Body of pancreas (tissue), 4 donors: ENCODE measurements around the gene HERC5.

Experiments used
- POLR2A ChIP-seq, 3 donors: fragments of 450-650 bp; IDR thresholded peaks; one replicate each; pipeline ENCODE4 v1.6.1; 2016; ENCODE audit warnings: antibody characterized with exemption in 3 of 3, mild to moderate bottlenecking in 2 of 3
- TF ChIP-seq, protein P1 (sequence below), 7 experiments: fragments of 450-650 bp in 4 of 7; fragments of 200-600 bp in 3 of 7; sonication (generic) in 3 of 7; IDR thresholded peaks; one replicate each; pipeline ENCODE4 v1.5.1; 2016 to 2019; ENCODE audit warnings: antibody characterized with exemption in 7 of 7

DNA sequence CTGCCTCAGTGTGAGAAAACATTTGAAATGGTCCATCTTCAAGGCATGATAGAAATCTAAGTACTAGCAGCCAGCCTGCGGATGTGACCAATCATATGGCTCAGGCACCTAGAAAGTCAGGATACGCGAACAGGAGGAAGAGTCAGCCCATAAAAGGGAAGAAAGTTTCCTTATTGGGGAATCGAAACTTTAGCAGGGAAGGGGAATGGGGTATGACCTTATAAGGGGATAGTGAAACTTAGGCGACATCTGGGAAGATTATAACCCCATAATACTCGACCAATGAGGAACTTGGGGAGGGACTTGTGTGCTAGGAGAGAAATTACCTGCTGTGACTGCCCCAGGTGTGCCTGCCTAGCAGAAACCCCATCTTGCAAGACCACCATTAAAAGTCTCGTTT lies 92.9 kb downstream of the HERC5 start:
- TF ChIP-seq POLR2A (IDR thresholded peaks at IDR 0.05): no peak
- TF ChIP-seq, protein P1, sequence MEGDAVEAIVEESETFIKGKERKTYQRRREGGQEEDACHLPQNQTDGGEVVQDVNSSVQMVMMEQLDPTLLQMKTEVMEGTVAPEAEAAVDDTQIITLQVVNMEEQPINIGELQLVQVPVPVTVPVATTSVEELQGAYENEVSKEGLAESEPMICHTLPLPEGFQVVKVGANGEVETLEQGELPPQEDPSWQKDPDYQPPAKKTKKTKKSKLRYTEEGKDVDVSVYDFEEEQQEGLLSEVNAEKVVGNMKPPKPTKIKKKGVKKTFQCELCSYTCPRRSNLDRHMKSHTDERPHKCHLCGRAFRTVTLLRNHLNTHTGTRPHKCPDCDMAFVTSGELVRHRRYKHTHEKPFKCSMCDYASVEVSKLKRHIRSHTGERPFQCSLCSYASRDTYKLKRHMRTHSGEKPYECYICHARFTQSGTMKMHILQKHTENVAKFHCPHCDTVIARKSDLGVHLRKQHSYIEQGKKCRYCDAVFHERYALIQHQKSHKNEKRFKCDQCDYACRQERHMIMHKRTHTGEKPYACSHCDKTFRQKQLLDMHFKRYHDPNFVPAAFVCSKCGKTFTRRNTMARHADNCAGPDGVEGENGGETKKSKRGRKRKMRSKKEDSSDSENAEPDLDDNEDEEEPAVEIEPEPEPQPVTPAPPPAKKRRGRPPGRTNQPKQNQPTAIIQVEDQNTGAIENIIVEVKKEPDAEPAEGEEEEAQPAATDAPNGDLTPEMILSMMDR (IDR thresholded peaks at IDR 0.05): no peak
